Measurements from ENCODE around the gene USP35.
"Not testable (repeated sequence)": the region's sequence is repeated elsewhere in the genome, so short reads cannot be mapped to it uniquely, and the experiment has no call there.

The USP35 gene

DNA sequence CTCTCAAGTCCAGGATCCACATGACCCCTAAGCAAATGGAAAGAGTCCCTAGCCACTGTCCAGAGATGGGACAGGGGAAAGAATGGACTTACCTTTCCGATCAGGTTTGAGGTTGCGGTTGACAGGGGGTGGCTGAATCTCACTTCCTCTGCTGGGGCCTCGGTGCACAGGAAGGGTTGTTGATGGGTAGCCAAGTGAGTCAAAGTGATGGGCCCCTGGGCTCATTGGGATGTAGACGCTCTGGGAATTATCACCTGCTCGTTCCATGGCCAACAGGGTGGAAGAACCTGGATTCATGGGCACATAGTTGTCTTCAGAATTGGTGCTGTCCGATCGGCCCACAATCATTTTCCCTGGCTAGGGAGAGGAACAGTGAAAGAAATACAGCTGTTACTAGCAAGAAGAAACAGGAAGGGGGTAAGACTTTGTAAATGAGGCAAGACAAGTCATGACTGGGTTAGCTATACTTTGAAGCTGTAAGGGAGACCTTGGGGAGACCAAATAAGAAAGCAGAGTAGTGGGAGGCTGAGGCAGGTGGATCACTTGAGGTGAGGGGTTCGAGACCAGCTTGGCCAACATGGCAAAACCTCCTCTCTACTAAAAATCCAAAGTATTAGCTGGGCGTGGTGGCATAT, 34.7 kb downstream of the USP35 start:
- Mint-ChIP-seq H3K4me1 (peaks cover 21% of the 10 kb centered on the region), H3K4me3 (no peak overlapping the region), H3K9me3 (no peaks in the 10 kb centered on the region), H3K27ac (no peak overlapping the region), H3K27me3 (no peaks in the 10 kb centered on the region), H3K36me3 (ENCODE audit: low read depth) (peaks cover 2% of the 10 kb centered on the region)
- DNase-seq (no peak), ATAC-seq (no peak)

GRCh38 chr11:78224506-78224905, 35.8 kb downstream of the USP35 start:
- peaks cover 21% of the 10 kb centered on the region for H3K4me1 Mint-ChIP-seq
- no peak overlapping the region for H3K27ac Mint-ChIP-seq
- no peak for DNase-seq
- H3K27me3 Mint-ChIP-seq, result no peaks in the 10 kb centered on the region
- no peak for ATAC-seq
- H3K9me3 Mint-ChIP-seq, result no peaks in the 10 kb centered on the region
- H3K4me3 Mint-ChIP-seq, result no peak overlapping the region
- H3K36me3 Mint-ChIP-seq (ENCODE audit: low read depth), result no peaks in the 10 kb centered on the region

DNA sequence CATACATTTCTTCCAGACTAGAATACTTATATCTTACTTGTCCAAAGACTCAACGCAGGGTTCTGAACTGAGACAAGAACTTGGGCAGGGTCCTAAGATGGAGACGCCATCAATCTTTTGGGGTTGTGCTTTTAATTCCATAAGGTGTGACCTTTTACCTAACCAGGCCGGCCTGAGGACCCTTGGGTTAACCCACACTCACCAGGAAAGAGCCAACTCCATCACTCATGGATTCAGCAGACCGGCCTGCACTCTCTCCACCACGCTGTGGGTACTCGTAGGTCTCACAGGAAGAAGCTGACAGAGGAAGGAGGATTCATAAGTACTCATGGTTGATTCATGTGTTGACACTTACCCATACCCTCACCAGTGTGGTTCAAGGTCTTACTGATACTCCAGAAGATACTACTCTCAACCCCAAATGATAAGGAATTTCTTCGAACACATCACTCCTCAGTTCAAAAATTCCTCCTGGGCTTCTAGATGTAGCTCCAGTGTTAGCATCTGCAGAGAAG, 36.2 kb downstream of the USP35 start:
- Mint-ChIP-seq H3K36me3 (ENCODE audit: low read depth) (no peaks in the 10 kb centered on the region), H3K4me3 (no peak overlapping the region), H3K9me3 (no peaks in the 10 kb centered on the region), H3K27ac (no peak overlapping the region), H3K4me1 (peaks cover 21% of the 10 kb centered on the region), H3K27me3 (no peaks in the 10 kb centered on the region)
- DNase-seq, result no peak
- no peak for ATAC-seq

DNA sequence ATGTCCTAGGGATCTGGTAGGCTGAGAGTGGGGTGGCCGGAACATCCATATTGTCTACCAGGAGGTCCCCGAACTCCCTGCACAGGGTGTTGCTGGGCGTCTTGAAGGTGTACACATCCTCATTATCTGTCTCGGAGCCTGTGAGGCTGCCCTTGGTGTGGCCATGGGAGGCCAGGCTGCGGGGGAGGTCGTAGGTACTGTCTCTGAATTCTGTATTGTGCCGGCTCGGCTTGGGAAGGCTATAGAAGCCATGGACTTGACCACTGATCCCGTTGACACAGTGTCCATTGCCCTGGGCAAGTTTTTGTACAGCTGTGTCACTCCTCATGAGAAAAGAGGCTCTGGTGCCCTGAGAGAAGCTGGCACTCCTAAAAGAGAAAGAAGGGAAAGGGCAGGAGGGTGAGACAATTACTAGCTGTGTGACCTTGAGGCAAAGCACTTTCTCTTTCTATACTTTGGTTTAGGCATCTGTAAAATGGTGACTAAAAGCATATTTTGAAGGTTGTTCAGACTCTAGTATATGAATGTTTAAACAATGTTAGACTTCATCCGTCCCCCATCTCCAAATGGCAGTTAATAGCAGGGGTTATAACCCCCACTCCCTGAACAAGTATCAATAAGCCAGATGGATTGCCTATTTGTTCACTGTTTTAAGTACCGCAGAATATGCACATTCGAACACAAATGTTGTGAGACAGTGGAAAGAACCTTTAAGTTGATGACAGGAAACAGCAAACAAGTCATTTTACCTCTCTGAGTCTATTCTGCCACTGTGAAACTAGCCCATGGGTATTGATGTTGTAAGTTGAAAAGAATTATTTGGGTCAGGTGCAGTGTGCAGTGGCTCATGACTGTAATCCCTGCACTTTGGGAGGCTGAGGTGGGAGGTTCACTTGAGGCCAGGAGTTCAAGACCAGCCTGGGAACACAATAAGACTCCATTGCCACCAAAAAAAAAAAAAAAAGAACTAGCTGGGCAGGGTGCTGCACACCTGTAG, 38.3 kb downstream of the USP35 start:
- ATAC-seq (peak; percentile 41), DNase-seq (no peak)
- H3K4me1 Mint-ChIP-seq, result peaks cover 14% of the 10 kb centered on the region
- no peaks in the 10 kb centered on the region for H3K27me3 Mint-ChIP-seq
- H3K4me3 Mint-ChIP-seq, result no peak overlapping the region
- no peak overlapping the region for H3K27ac Mint-ChIP-seq
- H3K36me3 Mint-ChIP-seq (ENCODE audit: low read depth), result no peaks in the 10 kb centered on the region
- H3K9me3 Mint-ChIP-seq, result no peaks in the 10 kb centered on the region

GRCh38 chr11:78227921-78228320, 39.2 kb downstream of the USP35 start:
- DNase-seq (no peak), ATAC-seq (no peak)
- no peaks in the 10 kb centered on the region for H3K9me3 Mint-ChIP-seq
- H3K27ac Mint-ChIP-seq, result no peak overlapping the region
- no peak overlapping the region for H3K4me3 Mint-ChIP-seq
- peaks cover 14% of the 10 kb centered on the region for H3K4me1 Mint-ChIP-seq
- no peaks in the 10 kb centered on the region for H3K36me3 Mint-ChIP-seq (ENCODE audit: low read depth)
- H3K27me3 Mint-ChIP-seq, result no peaks in the 10 kb centered on the region

DNA sequence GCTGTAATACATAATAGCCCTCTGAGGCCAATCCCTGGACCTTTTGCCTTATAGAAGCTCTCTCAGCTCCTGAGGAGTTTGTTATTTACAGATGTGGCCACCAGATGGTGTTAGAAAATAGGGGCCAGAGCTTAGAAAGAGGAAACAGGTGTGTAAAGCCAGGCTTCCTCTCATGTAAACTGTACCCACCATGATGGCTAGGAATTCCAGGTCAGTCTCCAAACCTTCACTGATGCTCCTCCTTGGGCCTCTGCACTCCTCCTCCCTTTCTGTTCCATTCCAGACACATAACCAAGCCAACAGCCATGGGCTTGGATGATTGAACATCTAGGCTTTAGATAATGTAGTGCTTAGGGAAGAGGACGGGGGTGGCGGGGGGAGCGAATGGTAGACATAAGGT, 39.7 kb downstream of the USP35 start:
- no peaks in the 10 kb centered on the region for H3K36me3 Mint-ChIP-seq (ENCODE audit: low read depth)
- DNase-seq, result no peak
- no peak for ATAC-seq
- H3K27ac Mint-ChIP-seq, result no peak overlapping the region
- H3K9me3 Mint-ChIP-seq, result no peaks in the 10 kb centered on the region
- H3K4me1 Mint-ChIP-seq, result peaks cover 12% of the 10 kb centered on the region
- no peaks in the 10 kb centered on the region for H3K27me3 Mint-ChIP-seq
- no peak overlapping the region for H3K4me3 Mint-ChIP-seq

DNA sequence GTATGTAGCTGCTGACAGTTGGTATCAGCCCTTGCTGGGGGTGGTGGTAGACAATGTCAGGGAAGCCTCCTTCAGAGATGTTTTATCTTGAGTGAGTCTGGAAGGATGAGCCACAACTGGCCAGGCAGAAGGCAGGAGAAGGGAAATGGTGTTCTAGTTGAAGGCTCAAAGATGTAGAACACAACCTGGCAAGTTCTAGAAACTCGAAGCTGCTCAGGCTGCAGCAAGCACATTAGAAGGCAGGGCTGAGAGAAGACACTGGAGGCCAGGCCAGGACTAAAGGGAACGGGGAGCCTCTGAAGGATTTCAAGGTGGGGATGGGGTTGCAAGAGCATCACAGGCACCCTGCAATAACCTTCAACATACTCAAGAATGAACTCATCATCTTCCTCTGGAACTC, 40.4 kb downstream of the USP35 start:
- H3K9me3 Mint-ChIP-seq, result no peaks in the 10 kb centered on the region
- H3K4me1 Mint-ChIP-seq, result peaks cover 8% of the 10 kb centered on the region
- ATAC-seq, result no peak
- no peak overlapping the region for H3K4me3 Mint-ChIP-seq
- DNase-seq, result no peak
- no peaks in the 10 kb centered on the region for H3K27me3 Mint-ChIP-seq
- H3K27ac Mint-ChIP-seq, result no peak overlapping the region
- H3K36me3 Mint-ChIP-seq (ENCODE audit: low read depth), result no peaks in the 10 kb centered on the region

DNA sequence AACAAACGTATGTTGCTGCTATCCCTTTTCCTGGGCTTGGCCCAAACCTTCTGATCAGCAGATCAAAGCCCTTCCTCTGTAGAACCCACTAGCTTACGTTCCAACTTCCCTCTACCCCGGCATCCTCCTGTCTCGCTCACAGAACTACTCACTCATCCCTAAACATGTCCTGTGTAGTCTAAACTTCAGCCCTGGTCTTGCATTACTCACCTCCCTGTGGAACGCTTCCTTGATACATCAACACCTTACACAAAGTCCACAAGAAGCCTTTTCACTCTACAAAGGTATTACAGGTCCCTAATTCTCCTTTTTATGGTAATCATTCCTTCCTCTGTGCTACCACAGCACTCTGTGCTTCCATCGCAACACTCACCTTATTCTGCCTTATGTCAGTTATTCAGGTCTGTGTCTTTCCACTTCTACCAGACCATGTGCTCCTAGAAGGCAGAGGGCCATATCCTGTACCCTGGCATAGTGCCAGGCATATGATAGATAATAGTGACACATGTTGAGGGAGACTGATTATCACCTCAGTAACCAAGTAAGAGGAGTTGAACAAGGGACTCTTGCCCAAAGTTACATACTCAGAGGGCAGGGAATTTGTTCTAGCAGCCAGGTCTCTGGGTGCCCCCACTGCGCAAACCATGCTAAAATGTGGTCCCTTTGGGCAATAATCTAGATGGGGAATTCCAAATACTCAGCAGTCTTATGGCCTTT, 41.6 kb downstream of the USP35 start:
- Mint-ChIP-seq H3K27ac (no peak overlapping the region), H3K4me1 (peaks cover 8% of the 10 kb centered on the region), H3K36me3 (ENCODE audit: low read depth) (no peaks in the 10 kb centered on the region), H3K9me3 (no peaks in the 10 kb centered on the region), H3K4me3 (no peak overlapping the region), H3K27me3 (peaks cover under 1% of the 10 kb centered on the region)
- ATAC-seq (no peak), DNase-seq (no peak)

DNA sequence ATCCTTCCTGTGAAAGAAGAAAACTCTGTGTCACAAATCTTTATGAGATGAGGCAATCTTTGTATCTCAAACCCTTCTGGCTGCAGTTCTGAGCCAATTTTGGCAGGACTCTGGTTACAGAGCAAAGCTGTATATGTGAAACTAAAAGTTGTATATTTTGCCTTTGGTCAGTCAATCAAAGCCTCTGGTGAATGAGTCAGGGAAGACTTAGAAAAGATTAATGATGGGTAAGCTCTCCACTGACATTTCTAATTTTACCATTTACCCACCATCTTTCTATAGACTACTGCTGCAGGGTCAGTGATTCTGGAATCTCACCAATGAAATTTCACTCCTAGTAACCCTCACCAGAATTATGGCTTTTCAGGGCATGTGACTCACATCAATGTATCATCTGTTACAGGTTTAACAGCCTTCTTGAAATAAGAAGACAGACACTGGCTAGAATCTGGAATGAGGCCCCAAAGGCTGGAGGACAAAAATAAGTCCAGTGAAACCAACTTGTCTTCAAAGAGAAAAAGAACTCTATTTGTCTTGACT, 43.3 kb downstream of the USP35 start:
- Mint-ChIP-seq H3K4me3 (no peak overlapping the region), H3K9me3 (peaks cover under 1% of the 10 kb centered on the region), H3K27ac (no peak overlapping the region), H3K36me3 (ENCODE audit: low read depth) (no peaks in the 10 kb centered on the region), H3K27me3 (peaks cover 4% of the 10 kb centered on the region), H3K4me1 (peaks cover 5% of the 10 kb centered on the region)
- no peak for DNase-seq
- ATAC-seq, result no peak

- not testable (repeated sequence) for DNase-seq; H3K27me3 Mint-ChIP-seq; H3K9me3 Mint-ChIP-seq; ATAC-seq; H3K4me1 Mint-ChIP-seq; H3K36me3 Mint-ChIP-seq (ENCODE audit: low read depth); H3K27ac Mint-ChIP-seq; H3K4me3 Mint-ChIP-seq
Measured at GRCh38 chr11:78233046-78233445, 44.3 kb downstream of the USP35 start.

DNA sequence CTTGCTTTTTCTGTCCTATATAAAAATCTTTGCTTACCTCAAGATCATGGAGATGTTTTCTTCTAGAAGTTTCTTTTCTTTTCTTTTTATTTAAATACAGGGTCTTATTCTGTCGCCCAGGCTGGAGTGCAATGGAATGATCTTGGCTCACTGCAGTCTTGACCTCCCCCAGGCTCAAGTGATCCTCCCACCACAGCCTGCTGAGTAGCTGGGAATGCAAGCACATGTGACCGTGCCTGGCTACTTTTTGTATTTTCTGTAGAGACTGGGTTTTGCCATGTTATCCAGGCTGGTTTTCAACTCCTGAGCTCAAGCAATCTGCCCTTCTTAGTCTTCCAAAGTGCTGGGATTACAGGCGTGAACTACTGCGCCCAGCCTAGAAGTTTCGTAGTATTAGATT, 45.3 kb downstream of the USP35 start:
- Mint-ChIP-seq H3K27ac (no peak overlapping the region), H3K9me3 (peaks cover 8% of the 10 kb centered on the region)

DNA sequence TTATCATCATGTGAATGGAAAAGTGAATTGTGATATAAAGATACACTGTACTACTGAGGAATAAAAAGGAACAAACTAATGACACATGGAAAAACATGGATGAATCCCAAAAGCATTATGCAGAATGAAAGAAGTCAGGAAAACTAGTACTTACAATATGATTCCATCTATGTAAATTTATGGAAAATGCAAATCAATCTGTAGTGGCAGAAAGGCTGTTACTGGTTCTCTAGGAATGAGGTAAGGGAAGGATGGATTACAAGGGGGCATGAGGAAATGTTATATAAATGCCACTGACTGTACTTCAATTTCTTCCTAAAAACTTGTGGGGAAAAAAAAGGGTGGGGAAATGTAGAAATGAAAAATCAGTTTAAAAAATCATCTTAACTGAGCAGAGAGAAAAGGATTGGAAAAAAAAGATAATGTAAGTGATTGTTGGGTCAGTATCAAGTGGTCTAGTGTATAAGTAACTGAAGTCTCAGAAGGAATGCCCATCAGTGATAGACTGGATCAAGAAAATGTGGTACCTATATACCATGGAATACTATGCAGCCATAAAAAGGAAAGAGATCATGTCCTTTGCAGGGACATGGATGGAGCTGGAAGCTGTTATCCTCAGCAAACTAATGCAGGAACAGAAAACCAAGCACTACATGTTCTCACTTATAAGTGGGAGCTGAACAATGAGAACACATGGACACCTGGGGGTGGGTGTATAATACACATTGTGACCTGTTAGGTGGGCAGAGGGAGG, 48.8 kb downstream of the USP35 start:
- Mint-ChIP-seq H3K4me3 (no peak overlapping the region), H3K4me1 (no peaks in the 10 kb centered on the region), H3K9me3 (peaks cover 19% of the 10 kb centered on the region), H3K36me3 (ENCODE audit: low read depth) (peaks cover 13% of the 10 kb centered on the region), H3K27ac (no peak overlapping the region), H3K27me3 (peaks cover 4% of the 10 kb centered on the region)
- ATAC-seq (no peak), DNase-seq (no peak)

More for the DNA sequence above, 45.3 kb downstream of the USP35 start:
- Mint-ChIP-seq H3K36me3 (ENCODE audit: low read depth) (peaks cover 4% of the 10 kb centered on the region), H3K4me1 (no peaks in the 10 kb centered on the region), H3K27me3 (peaks cover 4% of the 10 kb centered on the region), H3K4me3 (no peak overlapping the region)
- ATAC-seq, result no peak
- DNase-seq, result no peak

GRCh38 chr11:78239781-78240180, 51.1 kb downstream of the USP35 start:
- peaks cover 19% of the 10 kb centered on the region for H3K9me3 Mint-ChIP-seq
- DNase-seq (no peak), ATAC-seq (no peak)
- H3K4me3 Mint-ChIP-seq, result no peak overlapping the region
- no peak overlapping the region for H3K27ac Mint-ChIP-seq
- H3K36me3 Mint-ChIP-seq (ENCODE audit: low read depth), result peaks cover 13% of the 10 kb centered on the region
- H3K27me3 Mint-ChIP-seq, result peaks cover 4% of the 10 kb centered on the region
- H3K4me1 Mint-ChIP-seq, result peaks cover 4% of the 10 kb centered on the region

DNA sequence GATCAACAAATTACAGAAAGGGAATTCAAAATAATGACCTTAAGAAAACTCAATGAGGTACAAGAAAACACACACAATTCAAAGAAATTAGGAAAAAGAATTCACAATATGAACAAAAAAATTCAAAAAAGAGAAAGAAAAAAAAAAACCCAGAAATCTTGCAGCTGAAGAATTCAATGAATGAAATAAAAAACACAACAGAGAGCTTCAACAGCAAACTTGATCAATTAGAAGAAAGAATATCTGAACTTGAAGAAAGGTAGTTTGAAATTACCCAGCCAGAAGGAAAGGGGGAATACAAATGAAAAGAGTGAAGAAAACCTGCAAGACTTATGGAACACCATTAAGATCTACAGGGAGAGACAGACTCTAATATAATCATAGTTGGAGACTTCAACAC, 52.8 kb downstream of the USP35 start:
- ATAC-seq (no peak), DNase-seq (no peak)
- H3K36me3 Mint-ChIP-seq (ENCODE audit: low read depth), result peaks cover 15% of the 10 kb centered on the region
- H3K9me3 Mint-ChIP-seq, result peaks cover 19% of the 10 kb centered on the region
- no peak overlapping the region for H3K4me3 Mint-ChIP-seq
- no peaks in the 10 kb centered on the region for H3K27me3 Mint-ChIP-seq
- no peak overlapping the region for H3K27ac Mint-ChIP-seq
- H3K4me1 Mint-ChIP-seq, result peaks cover 4% of the 10 kb centered on the region

All from activated naive CD8-positive, alpha-beta T cell treated with anti-CD3 and anti-CD28 coated beads, Interleukin-2, amount 50 U/mL, for 24 hours (primary cell).